Measurements from ENCODE around the gene KCNAB2.

- TF ChIP-seq CTCF (IDR thresholded peaks at IDR 0.05; ENCODE audit: low read length), result no peak
- no peak for TF ChIP-seq EZH2 (optimal IDR thresholded peaks at IDR 0.05; ENCODE audit: low read depth, low read length)
These were observed 80.9 kb downstream of the KCNAB2 start for GRCh38 chr1:6126521-6127067.

Measured in MM.1S (cell line).